Liver (tissue), 3 donors: Measurements from ENCODE around the gene MAP3K12.

ENCODE experiments used
- EGR1 ChIP-seq, 2 donors: IDR thresholded peaks; 2 replicates each; pipeline ENCODE4 v1.6.1; 2016 to 2018; ENCODE audit warnings: antibody characterized with exemption in 2 of 2, low read depth in 2 of 2
- FOXA1 ChIP-seq: IDR thresholded peaks from 2 replicates; pipeline ENCODE4 v1.6.1; 2016; ENCODE audit warnings: antibody characterized with exemption
- GABPA ChIP-seq, 2 donors: IDR thresholded peaks in 1 of 2; conservative IDR thresholded peaks in 1 of 2; 2 replicates each; pipeline ENCODE4 v1.6.1; 2016; ENCODE audit warnings: antibody characterized with exemption in 2 of 2, mild to moderate bottlenecking in 1 of 2, moderate library complexity in 1 of 2
- JUND ChIP-seq, 2 donors: IDR thresholded peaks; 2 replicates each; pipeline ENCODE4 v1.6.1; 2016; ENCODE audit warnings: antibody characterized with exemption in 2 of 2
- NR2F2 ChIP-seq: IDR thresholded peaks from 2 replicates; pipeline ENCODE4 v1.6.1; 2016; ENCODE audit warnings: antibody characterized with exemption
- RAD21 ChIP-seq, 2 donors: IDR thresholded peaks; 2 replicates each; pipeline ENCODE4 v1.6.1; 2016; ENCODE audit warnings: antibody characterized with exemption in 2 of 2, mild to moderate bottlenecking in 2 of 2
- SP1 ChIP-seq: IDR thresholded peaks from 2 replicates; pipeline ENCODE4 v1.6.1; 2018; ENCODE audit warnings: antibody characterized with exemption, mild to moderate bottlenecking
- TAF1 ChIP-seq: conservative IDR thresholded peaks from 2 replicates; pipeline ENCODE4 v1.6.1; 2016; ENCODE audit warnings: antibody characterized with exemption, mild to moderate bottlenecking
- YY1 ChIP-seq: IDR thresholded peaks from 2 replicates; pipeline ENCODE4 v1.6.1; 2016; ENCODE audit warnings: antibody characterized with exemption, mild to moderate bottlenecking
- TF ChIP-seq, protein P1 (sequence below): fragments of 150-350 bp; IDR thresholded peaks from 2 replicates; pipeline ENCODE4 v1.5.1; 2017; ENCODE audit warnings: improper control_type of control experiment, low read depth, low read length; ENCODE audit not compliant: missing input control
- TF ChIP-seq, protein P2 (sequence below): IDR thresholded peaks from 2 replicates; pipeline ENCODE4 v1.6.1; 2016; ENCODE audit warnings: antibody characterized with exemption
- TF ChIP-seq, protein P3 (sequence below): IDR thresholded peaks from 2 replicates; pipeline ENCODE4 v1.6.1; 2016; ENCODE audit warnings: antibody characterized with exemption, mild to moderate bottlenecking
- TF ChIP-seq, protein P4 (sequence below): IDR thresholded peaks from 2 replicates; pipeline ENCODE4 v1.6.1; 2016; ENCODE audit warnings: antibody characterized with exemption
- TF ChIP-seq, protein P5 (sequence below): IDR thresholded peaks from 2 replicates; pipeline ENCODE4 v1.6.1; 2016; ENCODE audit warnings: antibody characterized with exemption
- donor health status: healthy.
- donor health status: healthy.

DNA sequence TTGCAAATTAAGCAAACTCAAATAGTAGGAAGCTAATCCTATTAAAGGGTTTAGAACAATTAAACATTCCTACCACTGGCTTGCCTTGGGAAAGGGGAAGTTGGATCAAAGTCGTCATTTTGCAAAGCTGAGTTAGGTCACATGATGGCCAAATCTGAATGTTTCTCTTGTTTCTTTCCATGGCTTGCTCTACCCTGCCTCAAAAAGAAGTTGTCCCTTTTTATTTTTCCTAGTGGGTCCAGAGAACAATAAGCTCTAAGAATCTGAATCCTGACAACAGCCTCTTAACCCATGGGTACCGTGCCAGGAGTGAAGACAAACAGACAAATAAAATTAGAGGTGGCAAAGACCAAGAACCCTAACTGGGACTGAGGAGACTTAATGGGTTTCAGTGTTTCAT lies 34.2 kb upstream of the MAP3K12 start:
- TF ChIP-seq, protein P1, sequence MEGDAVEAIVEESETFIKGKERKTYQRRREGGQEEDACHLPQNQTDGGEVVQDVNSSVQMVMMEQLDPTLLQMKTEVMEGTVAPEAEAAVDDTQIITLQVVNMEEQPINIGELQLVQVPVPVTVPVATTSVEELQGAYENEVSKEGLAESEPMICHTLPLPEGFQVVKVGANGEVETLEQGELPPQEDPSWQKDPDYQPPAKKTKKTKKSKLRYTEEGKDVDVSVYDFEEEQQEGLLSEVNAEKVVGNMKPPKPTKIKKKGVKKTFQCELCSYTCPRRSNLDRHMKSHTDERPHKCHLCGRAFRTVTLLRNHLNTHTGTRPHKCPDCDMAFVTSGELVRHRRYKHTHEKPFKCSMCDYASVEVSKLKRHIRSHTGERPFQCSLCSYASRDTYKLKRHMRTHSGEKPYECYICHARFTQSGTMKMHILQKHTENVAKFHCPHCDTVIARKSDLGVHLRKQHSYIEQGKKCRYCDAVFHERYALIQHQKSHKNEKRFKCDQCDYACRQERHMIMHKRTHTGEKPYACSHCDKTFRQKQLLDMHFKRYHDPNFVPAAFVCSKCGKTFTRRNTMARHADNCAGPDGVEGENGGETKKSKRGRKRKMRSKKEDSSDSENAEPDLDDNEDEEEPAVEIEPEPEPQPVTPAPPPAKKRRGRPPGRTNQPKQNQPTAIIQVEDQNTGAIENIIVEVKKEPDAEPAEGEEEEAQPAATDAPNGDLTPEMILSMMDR: no peak
- TF ChIP-seq RAD21 (IDR thresholded peaks at IDR 0.05) (no peak), YY1 (no peak), JUND (IDR thresholded peaks at IDR 0.05) (no peak), EGR1 (IDR thresholded peaks at IDR 0.05; ENCODE audit: low read depth in 2 of 2) (no peak), GABPA (IDR thresholded peaks at IDR 0.05 in 1 of 2, conservative IDR thresholded peaks at IDR 0.05 in 1 of 2) (no peak), NR2F2 (no peak), SP1 (no peak), TAF1 (no peak), FOXA1 (no peak)
- TF ChIP-seq, protein P2, sequence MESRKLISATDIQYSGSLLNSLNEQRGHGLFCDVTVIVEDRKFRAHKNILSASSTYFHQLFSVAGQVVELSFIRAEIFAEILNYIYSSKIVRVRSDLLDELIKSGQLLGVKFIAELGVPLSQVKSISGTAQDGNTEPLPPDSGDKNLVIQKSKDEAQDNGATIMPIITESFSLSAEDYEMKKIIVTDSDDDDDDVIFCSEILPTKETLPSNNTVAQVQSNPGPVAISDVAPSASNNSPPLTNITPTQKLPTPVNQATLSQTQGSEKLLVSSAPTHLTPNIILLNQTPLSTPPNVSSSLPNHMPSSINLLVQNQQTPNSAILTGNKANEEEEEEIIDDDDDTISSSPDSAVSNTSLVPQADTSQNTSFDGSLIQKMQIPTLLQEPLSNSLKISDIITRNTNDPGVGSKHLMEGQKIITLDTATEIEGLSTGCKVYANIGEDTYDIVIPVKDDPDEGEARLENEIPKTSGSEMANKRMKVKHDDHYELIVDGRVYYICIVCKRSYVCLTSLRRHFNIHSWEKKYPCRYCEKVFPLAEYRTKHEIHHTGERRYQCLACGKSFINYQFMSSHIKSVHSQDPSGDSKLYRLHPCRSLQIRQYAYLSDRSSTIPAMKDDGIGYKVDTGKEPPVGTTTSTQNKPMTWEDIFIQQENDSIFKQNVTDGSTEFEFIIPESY: no peak
- TF ChIP-seq, protein P3, sequence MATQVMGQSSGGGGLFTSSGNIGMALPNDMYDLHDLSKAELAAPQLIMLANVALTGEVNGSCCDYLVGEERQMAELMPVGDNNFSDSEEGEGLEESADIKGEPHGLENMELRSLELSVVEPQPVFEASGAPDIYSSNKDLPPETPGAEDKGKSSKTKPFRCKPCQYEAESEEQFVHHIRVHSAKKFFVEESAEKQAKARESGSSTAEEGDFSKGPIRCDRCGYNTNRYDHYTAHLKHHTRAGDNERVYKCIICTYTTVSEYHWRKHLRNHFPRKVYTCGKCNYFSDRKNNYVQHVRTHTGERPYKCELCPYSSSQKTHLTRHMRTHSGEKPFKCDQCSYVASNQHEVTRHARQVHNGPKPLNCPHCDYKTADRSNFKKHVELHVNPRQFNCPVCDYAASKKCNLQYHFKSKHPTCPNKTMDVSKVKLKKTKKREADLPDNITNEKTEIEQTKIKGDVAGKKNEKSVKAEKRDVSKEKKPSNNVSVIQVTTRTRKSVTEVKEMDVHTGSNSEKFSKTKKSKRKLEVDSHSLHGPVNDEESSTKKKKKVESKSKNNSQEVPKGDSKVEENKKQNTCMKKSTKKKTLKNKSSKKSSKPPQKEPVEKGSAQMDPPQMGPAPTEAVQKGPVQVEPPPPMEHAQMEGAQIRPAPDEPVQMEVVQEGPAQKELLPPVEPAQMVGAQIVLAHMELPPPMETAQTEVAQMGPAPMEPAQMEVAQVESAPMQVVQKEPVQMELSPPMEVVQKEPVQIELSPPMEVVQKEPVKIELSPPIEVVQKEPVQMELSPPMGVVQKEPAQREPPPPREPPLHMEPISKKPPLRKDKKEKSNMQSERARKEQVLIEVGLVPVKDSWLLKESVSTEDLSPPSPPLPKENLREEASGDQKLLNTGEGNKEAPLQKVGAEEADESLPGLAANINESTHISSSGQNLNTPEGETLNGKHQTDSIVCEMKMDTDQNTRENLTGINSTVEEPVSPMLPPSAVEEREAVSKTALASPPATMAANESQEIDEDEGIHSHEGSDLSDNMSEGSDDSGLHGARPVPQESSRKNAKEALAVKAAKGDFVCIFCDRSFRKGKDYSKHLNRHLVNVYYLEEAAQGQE: no peak
- TF ChIP-seq, protein P4, sequence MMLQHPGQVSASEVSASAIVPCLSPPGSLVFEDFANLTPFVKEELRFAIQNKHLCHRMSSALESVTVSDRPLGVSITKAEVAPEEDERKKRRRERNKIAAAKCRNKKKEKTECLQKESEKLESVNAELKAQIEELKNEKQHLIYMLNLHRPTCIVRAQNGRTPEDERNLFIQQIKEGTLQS: no peak
- TF ChIP-seq, protein P5, sequence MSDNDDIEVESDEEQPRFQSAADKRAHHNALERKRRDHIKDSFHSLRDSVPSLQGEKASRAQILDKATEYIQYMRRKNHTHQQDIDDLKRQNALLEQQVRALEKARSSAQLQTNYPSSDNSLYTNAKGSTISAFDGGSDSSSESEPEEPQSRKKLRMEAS: no peak
